ENCODE data around the gene BYSL.

DNA sequence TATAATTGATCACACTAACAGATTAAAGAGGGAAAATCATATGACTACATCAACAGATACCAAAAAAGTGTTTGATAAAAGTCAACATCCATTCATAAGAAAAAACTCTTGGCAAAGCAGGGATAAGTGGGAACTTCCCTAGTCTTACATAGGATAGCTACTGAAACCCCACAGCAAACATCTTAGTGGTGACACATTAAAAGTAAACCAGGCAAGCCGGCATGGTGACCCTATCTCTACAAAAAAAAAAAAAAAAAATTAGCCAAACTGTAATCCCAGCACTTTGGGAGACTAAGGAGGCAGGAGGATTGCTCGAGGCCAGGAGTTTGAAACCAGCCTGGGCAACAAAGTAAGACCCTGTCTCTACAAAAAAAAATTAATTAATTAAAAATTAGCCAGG is 34.1 kb downstream of the BYSL start:
- TF ChIP-seq, protein P1, sequence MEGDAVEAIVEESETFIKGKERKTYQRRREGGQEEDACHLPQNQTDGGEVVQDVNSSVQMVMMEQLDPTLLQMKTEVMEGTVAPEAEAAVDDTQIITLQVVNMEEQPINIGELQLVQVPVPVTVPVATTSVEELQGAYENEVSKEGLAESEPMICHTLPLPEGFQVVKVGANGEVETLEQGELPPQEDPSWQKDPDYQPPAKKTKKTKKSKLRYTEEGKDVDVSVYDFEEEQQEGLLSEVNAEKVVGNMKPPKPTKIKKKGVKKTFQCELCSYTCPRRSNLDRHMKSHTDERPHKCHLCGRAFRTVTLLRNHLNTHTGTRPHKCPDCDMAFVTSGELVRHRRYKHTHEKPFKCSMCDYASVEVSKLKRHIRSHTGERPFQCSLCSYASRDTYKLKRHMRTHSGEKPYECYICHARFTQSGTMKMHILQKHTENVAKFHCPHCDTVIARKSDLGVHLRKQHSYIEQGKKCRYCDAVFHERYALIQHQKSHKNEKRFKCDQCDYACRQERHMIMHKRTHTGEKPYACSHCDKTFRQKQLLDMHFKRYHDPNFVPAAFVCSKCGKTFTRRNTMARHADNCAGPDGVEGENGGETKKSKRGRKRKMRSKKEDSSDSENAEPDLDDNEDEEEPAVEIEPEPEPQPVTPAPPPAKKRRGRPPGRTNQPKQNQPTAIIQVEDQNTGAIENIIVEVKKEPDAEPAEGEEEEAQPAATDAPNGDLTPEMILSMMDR (IDR thresholded peaks at IDR 0.05; ENCODE audit: low read depth, low read length, poor library complexity, severe bottlenecking) = no peak
- no peak for TF ChIP-seq EZH2phosphoT487 (IDR thresholded peaks at IDR 0.05; ENCODE audit: borderline replicate concordance, low read length)
